WERI-Rb-1 (cell line): ENCODE measurements around the gene MUC21.
A peak's percentile ranks its signal among the peaks of the same experiment; 100 is the strongest.

Source experiments
- DNase-seq: peaks from one replicate; pipeline ENCODE4 v3.0.0-alpha.2; 2020
- H3K27ac ChIP-seq: fragments of 250-450 bp; sonication (Bioruptor Pico); 2 replicates; pipeline ENCODE4 v1.5.1; 2020; ENCODE audit warnings: mild to moderate bottlenecking, moderate library complexity
- H3K27me3 ChIP-seq: fragments of 250-450 bp; sonication (Bioruptor Pico); 2 replicates; pipeline ENCODE4 v1.5.1; 2021; ENCODE audit warnings: mild to moderate bottlenecking, low read depth, moderate library complexity; ENCODE audit not compliant: insufficient read depth, severe bottlenecking
- H3K36me3 ChIP-seq: fragments of 250-450 bp; sonication (Bioruptor Pico); 2 replicates; pipeline ENCODE4 v1.5.1; 2020; ENCODE audit warnings: mild to moderate bottlenecking, moderate library complexity
- H3K4me3 ChIP-seq: 2 replicates; pipeline ENCODE4 v1.5.1; 2011; ENCODE audit warnings: low read depth, mild to moderate bottlenecking, control low read depth, low read length
- H3K9me3 ChIP-seq: fragments of 250-450 bp; sonication (Bioruptor Pico); 2 replicates; pipeline ENCODE4 v1.5.1; 2021; ENCODE audit warnings: mild to moderate bottlenecking, moderate library complexity; ENCODE audit not compliant: severe bottlenecking
- CTCF ChIP-seq: IDR thresholded peaks from 2 replicates; pipeline ENCODE4 v1.5.1; 2011; ENCODE audit warnings: low read depth, mild to moderate bottlenecking, control low read depth, inconsistent platforms, low read length

Gene MUC21

GRCh38 chr6:30951907-30952469 is 31.5 kb upstream of the MUC21 start:
- H3K9me3 ChIP-seq, result peaks cover 23% of the 10 kb centered on the region
- H3K27ac ChIP-seq, result no peak overlapping the region
- no peak overlapping the region for H3K4me3 ChIP-seq
- H3K36me3 ChIP-seq, result no peaks in the 10 kb centered on the region
- TF ChIP-seq CTCF, result no peak
- DNase-seq, result no peak
- peaks cover 79% of the 10 kb centered on the region for H3K27me3 ChIP-seq

GRCh38 chr6:30954631-30955366 is 28.7 kb upstream of the MUC21 start:
- H3K27me3 ChIP-seq, result peaks cover 77% of the 10 kb centered on the region
- DNase-seq, result no peak
- peak overlapping the region; percentile 60 for H3K4me3 ChIP-seq
- H3K36me3 ChIP-seq, result no peaks in the 10 kb centered on the region
- H3K9me3 ChIP-seq, result peaks cover 13% of the 10 kb centered on the region
- no peak overlapping the region for H3K27ac ChIP-seq
- no peak for TF ChIP-seq CTCF

GRCh38 chr6:30955367-30956042 is 28.0 kb upstream of the MUC21 start:
- Histone ChIP-seq H3K27ac (no peak overlapping the region), H3K36me3 (no peaks in the 10 kb centered on the region), H3K27me3 (peaks cover 80% of the 10 kb centered on the region), H3K9me3 (peaks cover 13% of the 10 kb centered on the region), H3K4me3 (peak overlapping the region; percentile 60)
- peak; percentile 86 for DNase-seq
- 0 out of 2 replicates have a peak, but pooled peaks have one; percentile 3 for TF ChIP-seq CTCF

GRCh38 chr6:30957716-30958115 is 25.8 kb upstream of the MUC21 start:
- no peaks in the 10 kb centered on the region for H3K9me3 ChIP-seq
- no peak overlapping the region for H3K27ac ChIP-seq
- no peaks in the 10 kb centered on the region for H3K36me3 ChIP-seq
- TF ChIP-seq CTCF, result no peak
- DNase-seq, result no peak
- H3K27me3 ChIP-seq, result peaks cover 73% of the 10 kb centered on the region
- no peak overlapping the region for H3K4me3 ChIP-seq

- H3K9me3 ChIP-seq, result peaks cover 13% of the 10 kb centered on the region
- H3K4me3 ChIP-seq, result no peak overlapping the region
- no peak for DNase-seq
- peaks cover 61% of the 10 kb centered on the region for H3K27me3 ChIP-seq
- TF ChIP-seq CTCF, result no peak
- no peak overlapping the region for H3K27ac ChIP-seq
- H3K36me3 ChIP-seq, result no peaks in the 10 kb centered on the region
Observed at GRCh38 chr6:30960907-30961673, 22.4 kb upstream of the MUC21 start.
